Measurements from ENCODE around the gene NFIB. TPM values are rescaled to one million over a fixed set of nuclear protein-coding genes. Genes with fewer than 3 reads are reported as not detected.

Gene NFIB
- total RNA-seq, 2 donors from 2014 or later: 131 to 165 TPM

GRCh38 chr9:14094491-14094890 is 219.4 kb downstream of the NFIB start:
- H3K4me1 ChIP-seq (replicated peaks): peaks cover 3% of the 10 kb centered on the region
- DNase-seq (ENCODE audit: low spot score): no peak
- TF ChIP-seq POLR2A (IDR thresholded peaks at IDR 0.05) (no peak), POLR2AphosphoS5 (IDR thresholded peaks at IDR 0.05) (no peak), CTCF (IDR thresholded peaks at IDR 0.05) (no peak)
- no peaks in the 10 kb centered on the region for H3K9me3 ChIP-seq
- H3K27ac ChIP-seq: no peak overlapping the region
- H3K27me3 ChIP-seq (replicated peaks; ENCODE audit: insufficient read depth): no peaks in the 10 kb centered on the region
- no peaks in the 10 kb centered on the region for H3K36me3 ChIP-seq
- WGBS: 83% methylated on average over 5 of the region's 5 CpGs
- no peak overlapping the region for H3K4me3 ChIP-seq
- intact Hi-C loops (cut with DNase I): loop anchor here (10.0 kb wide), 1 partner anchor 220 kb away; the partner anchor contains the start of gene NFIB

GRCh38 chr9:14092344-14092743 is 221.6 kb downstream of the NFIB start:
- no peaks in the 10 kb centered on the region for H3K27me3 ChIP-seq (replicated peaks; ENCODE audit: insufficient read depth)
- peaks cover 1% of the 10 kb centered on the region for H3K4me1 ChIP-seq (replicated peaks)
- no peaks in the 10 kb centered on the region for H3K9me3 ChIP-seq
- H3K27ac ChIP-seq: no peak overlapping the region
- no peak overlapping the region for H3K4me3 ChIP-seq
- TF ChIP-seq POLR2AphosphoS5 (IDR thresholded peaks at IDR 0.05) (no peak), POLR2A (IDR thresholded peaks at IDR 0.05) (no peak)
- 91% methylated on average over 1 of the region's 1 CpG for WGBS
- intact Hi-C loops (cut with DNase I): loop anchor here (10.0 kb wide), 1 partner anchor 222 kb away; the partner anchor contains the start of gene NFIB
- H3K36me3 ChIP-seq: no peaks in the 10 kb centered on the region
- no peak for DNase-seq (ENCODE audit: low spot score)

- intact Hi-C loops (cut with DNase I): no loop called here
Measured at GRCh38 chr9:14089051-14089803, 224.7 kb downstream of the NFIB start.

GRCh38 chr9:14087576-14087975 is 226.4 kb downstream of the NFIB start:
- WGBS: 92% methylated on average over 7 of the region's 7 CpGs
- TF ChIP-seq POLR2A (IDR thresholded peaks at IDR 0.05): no peak
- TF ChIP-seq POLR2AphosphoS5 (IDR thresholded peaks at IDR 0.05): no peak
- TF ChIP-seq CTCF (IDR thresholded peaks at IDR 0.05): no peak
- intact Hi-C loops (cut with DNase I): no loop called here
- Histone ChIP-seq H3K27me3 (replicated peaks; ENCODE audit: insufficient read depth) (no peaks in the 10 kb centered on the region), H3K4me1 (replicated peaks) (no peaks in the 10 kb centered on the region), H3K36me3 (no peaks in the 10 kb centered on the region), H3K9me3 (no peaks in the 10 kb centered on the region), H3K27ac (no peak overlapping the region), H3K4me3 (no peak overlapping the region)
- no peak for DNase-seq (ENCODE audit: low spot score)

More at GRCh38 chr9:14089051-14089803, 224.7 kb downstream of the NFIB start:
- Histone ChIP-seq H3K27me3 (replicated peaks; ENCODE audit: insufficient read depth) (no peaks in the 10 kb centered on the region), H3K4me3 (no peak overlapping the region), H3K9me3 (no peaks in the 10 kb centered on the region), H3K36me3 (no peaks in the 10 kb centered on the region), H3K27ac (no peak overlapping the region), H3K4me1 (replicated peaks) (no peaks in the 10 kb centered on the region)
- no peak for TF ChIP-seq POLR2AphosphoS5 (IDR thresholded peaks at IDR 0.05)
- TF ChIP-seq POLR2A (IDR thresholded peaks at IDR 0.05): no peak
- TF ChIP-seq CTCF (IDR thresholded peaks at IDR 0.05): no peak
- 89% methylated on average over 4 of the region's 4 CpGs for WGBS
- DNase-seq (ENCODE audit: low spot score): no peak

- H3K27ac ChIP-seq: no peak overlapping the region
- no peaks in the 10 kb centered on the region for H3K36me3 ChIP-seq
- 94% methylated on average over 5 of the region's 5 CpGs for WGBS
- no peak for TF ChIP-seq POLR2A (IDR thresholded peaks at IDR 0.05)
- no peak for TF ChIP-seq POLR2AphosphoS5 (IDR thresholded peaks at IDR 0.05)
- TF ChIP-seq CTCF (IDR thresholded peaks at IDR 0.05): no peak
- intact Hi-C loops (cut with DNase I): no loop called here
- H3K4me1 ChIP-seq (replicated peaks): no peaks in the 10 kb centered on the region
- no peaks in the 10 kb centered on the region for H3K27me3 ChIP-seq (replicated peaks; ENCODE audit: insufficient read depth)
- H3K9me3 ChIP-seq: no peaks in the 10 kb centered on the region
- DNase-seq (ENCODE audit: low spot score): no peak
- no peak overlapping the region for H3K4me3 ChIP-seq
Measured at GRCh38 chr9:14086495-14086894, 227.4 kb downstream of the NFIB start.
